HG03175 (cell line): ENCODE results near the gene SPATS1.

Experiments used
- ATAC-seq: cut with Tn5 transposase; IDR thresholded peaks from one replicate; pipeline ENCODE4 v1.9.1; 2021; ENCODE audit warnings: mild to moderate bottlenecking, moderate library complexity; ENCODE audit not compliant: unreplicated experiment

The SPATS1 gene

GRCh38 chr6:44386364-44386928 is 44.0 kb downstream of the SPATS1 start:
- no peak for ATAC-seq

GRCh38 chr6:44386929-44387345 is 44.5 kb downstream of the SPATS1 start:
- no peak for ATAC-seq

- ATAC-seq = peak; percentile 93
These were observed 45.1 kb downstream of the SPATS1 start, which contains the start of gene CDC5L for GRCh38 chr6:44387346-44388134. CDC5L (plus strand) TSS chr6:44387706; CDS start chr6:44387824, 118 bp downstream.

- ATAC-seq = no peak
These were observed 45.7 kb downstream of the SPATS1 start for GRCh38 chr6:44388135-44388487.

- ATAC-seq = no peak
These were observed 46.4 kb downstream of the SPATS1 start for GRCh38 chr6:44388887-44389286.

- no peak for ATAC-seq
These were observed 47.8 kb downstream of the SPATS1 start for GRCh38 chr6:44390158-44390683.
